Stimulated activated CD4-positive, alpha-beta T cell treated with anti-CD3 and anti-CD28 coated beads, Interleukin-4, amount 100 ng/mL, for 24 hours (primary cell): ENCODE results near the gene MYL6B.
"Not testable (repeated sequence)": the region's sequence is repeated elsewhere in the genome, so short reads cannot be mapped to it uniquely, and the experiment has no call there.

ENCODE experiments used
- DNase-seq: peaks from one replicate; pipeline ENCODE4 v3.0.0-alpha.2; 2020

Gene MYL6B

GRCh38 chr12:56152132-56152755 lies at the start of gene MYL6B:
TSS of gene MYL6B (plus strand) at chr12:56152587. CDS start at chr12:56153919, 1,332 bp downstream.
- peak; percentile 96 for DNase-seq

- DNase-seq = no peak
Observed at GRCh38 chr12:56102683-56103065, 49.7 kb upstream of the MYL6B start.

- DNase-seq = no peak
Observed at GRCh38 chr12:56103066-56103711, 49.2 kb upstream of the MYL6B start.

GRCh38 chr12:56103823-56104108 lies 48.6 kb upstream of the MYL6B start:
- DNase-seq = no peak

GRCh38 chr12:56104109-56104814 lies 48.1 kb upstream of the MYL6B start, which contains the start of gene PA2G4:
TSS of gene PA2G4 (plus strand) at chr12:56104559. CDS start at chr12:56104738, 179 bp downstream.
- DNase-seq = peak; percentile 98

GRCh38 chr12:56104815-56105608 lies 47.4 kb upstream of the MYL6B start:
- peak; percentile 33 for DNase-seq

- DNase-seq = no peak
Observed at GRCh38 chr12:56105609-56105902, 46.8 kb upstream of the MYL6B start.

- no peak for DNase-seq
Observed at GRCh38 chr12:56107242-56107641, 45.1 kb upstream of the MYL6B start.

- no peak for DNase-seq
Observed at GRCh38 chr12:56110571-56110970, 41.8 kb upstream of the MYL6B start.

- DNase-seq = no peak
Observed at GRCh38 chr12:56114084-56114483, 38.3 kb upstream of the MYL6B start.

- DNase-seq = no peak
Observed at GRCh38 chr12:56115329-56115728, 37.1 kb upstream of the MYL6B start.

- DNase-seq = peak; percentile 94
Observed at GRCh38 chr12:56116267-56117081, 35.9 kb upstream of the MYL6B start, which contains the start of gene RPL41. TSS of gene RPL41 (plus strand) at chr12:56116633.

GRCh38 chr12:56117082-56117706 lies 35.2 kb upstream of the MYL6B start:
- DNase-seq = not testable (repeated sequence)

- peak; percentile 99 for DNase-seq
Observed at GRCh38 chr12:56117778-56118687, 34.4 kb upstream of the MYL6B start, which contains the start of gene ZC3H10. TSS of gene ZC3H10 (plus strand) at chr12:56118266. CDS start at chr12:56120563, 2,297 bp downstream.

- no peak for DNase-seq
Observed at GRCh38 chr12:56118688-56119357, 33.6 kb upstream of the MYL6B start.

GRCh38 chr12:56119361-56119796 lies 33.0 kb upstream of the MYL6B start:
- peak; percentile 74 for DNase-seq

GRCh38 chr12:56120158-56120846 lies 32.1 kb upstream of the MYL6B start:
- DNase-seq = no peak

GRCh38 chr12:56121204-56121870 lies 31.1 kb upstream of the MYL6B start:
- no peak for DNase-seq

GRCh38 chr12:56122637-56123036 lies 29.8 kb upstream of the MYL6B start:
- DNase-seq = no peak
